GM12878 (cell line): ENCODE results near the gene SLCO2B1. TPM values are rescaled to one million over a fixed set of nuclear protein-coding genes. Genes with fewer than 3 reads are reported as not detected.

Source experiments
- ATAC-seq: fragments of 200-7000 bp; cut with Tn5 transposase; 3 replicates; pipeline ENCODE4 v1.9.1; 2020; ENCODE audit warnings: mild to moderate bottlenecking, moderate library complexity
- BruUV-seq: library from RNA; stranded (reverse); fragments of 400-500 nt; replicated peaks from 2 replicates; lab custom pipeline; 2021; lab: Mats Ljungman, UMichigan
- CTCF ChIA-PET: fragments of 300-600 bp; sonication (Branson Sonifier 250); formaldehyde crosslinking; extraction: SDS; loops from one replicate; lab custom pipeline; 2021; ENCODE audit warnings: inconsistent platforms; lab: Yijun Ruan, JAX
- POLR2A ChIA-PET: fragments of 350-600 bp; formaldehyde crosslinking; extraction: SDS; loops from one replicate; lab custom pipeline; 2021; ENCODE audit warnings: inconsistent platforms; lab: Charles Lee
- RAD21 ChIA-PET: fragments of 300-600 bp; sonication (Branson Sonifier 250); formaldehyde crosslinking; loops from one replicate; lab custom pipeline; 2023; ENCODE audit warnings: antibody characterized with exemption; ENCODE audit not compliant: unreplicated experiment; lab: Charles Lee
- SMC1A ChIA-PET: fragments of 300-600 bp; sonication (Branson Sonifier 250); formaldehyde crosslinking; loops from one replicate; lab custom pipeline; 2023; ENCODE audit not compliant: unreplicated experiment, uncharacterized antibody; lab: Charles Lee
- DNase-seq: peaks from one replicate; pipeline ENCODE4 v3.0.0-alpha.2; 2011; ENCODE audit warnings: low read depth, low spot score
- FAIRE-seq: peaks from 3 replicates; lab custom pipeline; 2011; peaks lifted over from hg19 to GRCh38; lab: Jason Lieb, UNC
- H2AFZ ChIP-seq: 2 replicates; pipeline ENCODE4 v1.6.0; 2011; ENCODE audit warnings: low read depth, low read length, control low read depth; ENCODE audit not compliant: control insufficient read depth
- H3K27ac ChIP-seq: 2 replicates; pipeline ENCODE4 v1.5.1; 2011; ENCODE audit warnings: control low read depth; ENCODE audit not compliant: control insufficient read depth, insufficient read depth
- H3K27me3 ChIP-seq, 2 experiments: replicated peaks in 1 of 2; 2 replicates each; pipeline versions ENCODE4 v1.6.0 to v1.6.1; 2011; ENCODE audit warnings: low read length in 1 of 2; ENCODE audit not compliant: control insufficient read depth in 2 of 2, insufficient read depth in 2 of 2
- H3K36me3 ChIP-seq, 2 experiments: 2 replicates each; pipeline ENCODE4 v1.5.1; 2011; ENCODE audit warnings: low read length in 1 of 2; ENCODE audit not compliant: control insufficient read depth in 2 of 2, insufficient read depth in 2 of 2
- H3K4me1 ChIP-seq: 2 replicates; pipeline ENCODE4 v1.6.1; 2011; ENCODE audit warnings: mild to moderate bottlenecking, low read length, moderate library complexity, mixed read lengths; ENCODE audit not compliant: control insufficient read depth, insufficient read depth
- H3K4me2 ChIP-seq: 2 replicates; pipeline ENCODE4 v1.6.0; 2011; ENCODE audit warnings: control low read depth; ENCODE audit not compliant: control insufficient read depth, insufficient read depth
- H3K4me3 ChIP-seq: fragments of 200-600 bp; sonication (generic); 2 replicates; pipeline ENCODE4 v1.5.1; 2016
- H3K79me2 ChIP-seq: 2 replicates; pipeline ENCODE4 v1.6.0; 2011; ENCODE audit warnings: low read length; ENCODE audit not compliant: control insufficient read depth, insufficient read depth
- H3K9ac ChIP-seq: 2 replicates; pipeline ENCODE4 v1.8.0; 2011; ENCODE audit warnings: low read length, control low read depth, mixed read lengths; ENCODE audit not compliant: control insufficient read depth, insufficient read depth
- H3K9me3 ChIP-seq: replicated peaks from 3 replicates; pipeline ENCODE4 v1.5.1; 2011; ENCODE audit warnings: mild to moderate bottlenecking, low read length; ENCODE audit not compliant: control insufficient read depth, insufficient read depth
- H4K20me1 ChIP-seq: 2 replicates; pipeline ENCODE4 v1.6.0; 2011; ENCODE audit not compliant: control insufficient read depth, insufficient read depth
- ESRRA ChIP-seq: IDR thresholded peaks from 2 replicates; pipeline ENCODE4 v1.6.1; 2012; ENCODE audit warnings: mild to moderate bottlenecking, low read length, improper control_type of control experiment
- IKZF2 ChIP-seq, 2 experiments: fragments of 450-650 bp; IDR thresholded peaks; 2 replicates each; pipeline ENCODE4 v1.6.1; 2017; ENCODE audit warnings: mild to moderate bottlenecking in 2 of 2, moderate library complexity in 2 of 2
- MXI1 ChIP-seq: fragments of 150-350 bp; IDR thresholded peaks from 2 replicates; pipeline ENCODE4 v1.6.1; 2011; ENCODE audit warnings: low read depth, mild to moderate bottlenecking, inconsistent platforms, low read length, improper control_type of control experiment
- NR2F1 ChIP-seq: fragments of 450-650 bp; conservative IDR thresholded peaks from 2 replicates; pipeline ENCODE4 v1.6.1; 2017; ENCODE audit warnings: mild to moderate bottlenecking
- PKNOX1 ChIP-seq: fragments of 450-650 bp; IDR thresholded peaks from 2 replicates; pipeline ENCODE4 v1.6.1; 2016; ENCODE audit warnings: mild to moderate bottlenecking
- PML ChIP-seq: IDR thresholded peaks from 2 replicates; pipeline ENCODE4 v1.6.1; 2012; ENCODE audit warnings: low read length, inconsistent platforms
- SMAD5 ChIP-seq: IDR thresholded peaks from 2 replicates; pipeline ENCODE4 v1.6.1; 2016; ENCODE audit warnings: antibody characterized with exemption, low read depth
- SUPT20H ChIP-seq: IDR thresholded peaks from 2 replicates; pipeline ENCODE4 v1.6.1; 2011; ENCODE audit warnings: low read depth, mild to moderate bottlenecking, low read length, moderate library complexity, borderline replicate concordance; ENCODE audit not compliant: control insufficient read depth
- ZNF592 ChIP-seq: fragments of 450-650 bp; IDR thresholded peaks from 2 replicates; pipeline ENCODE4 v1.6.1; 2017; ENCODE audit warnings: mild to moderate bottlenecking, moderate library complexity
- ZNF622 ChIP-seq: fragments of 450-650 bp; IDR thresholded peaks from 2 replicates; pipeline ENCODE4 v1.6.1; 2017; ENCODE audit warnings: mild to moderate bottlenecking, inconsistent platforms
- WGBS: methylation state at CpG from one replicate; pipeline ENCODE4 v1.1.6; 2016; ENCODE audit warnings: low lambda C conversion rate; ENCODE audit not compliant: insufficient replicate concordance, insufficient coverage; ENCODE audit errors: missing lambda C conversion rate; 5-methylcytosine and 5-hydroxymethylcytosine counted together
- in situ Hi-C: fragments of 300-500 bp; cut with MboI; formaldehyde crosslinking; loops from 9 replicates; pipeline ENCODE4 v1.14.3; 2018; ENCODE audit warnings: mixed read lengths
- intact Hi-C: fragments of 100-400 bp; cut with micrococcal nuclease; formaldehyde crosslinking; loops from one replicate; pipeline ENCODE4 v1.14.2; 2022; ENCODE audit not compliant: unreplicated experiment
- polyA plus RNA-seq, 11 experiments: library from polyadenylated mRNA; depleted of rRNA in 4 of 11; unstranded in 6 of 11; stranded (reverse) in 5 of 11; fragments of >200 nt; fragmentation: Nextera tagmentation in 4 of 11; fragmentation: Illumina TruSeq in 1 of 11; extraction: Ambion mirVana in 4 of 11; extraction: Trizol in 1 of 11; gene quantifications; 1 replicate in 1 of 11; 2 replicates in 10 of 11; pipeline versions ENCODE4 v1.2.1 to v1.2.3, GENCODE V29; 2011 to 2016; ENCODE audit warnings: inconsistent platforms in 2 of 11, missing spikeins in 2 of 11, low read depth in 1 of 11
- total RNA-seq, 4 experiments: library from RNA; depleted of rRNA in 3 of 4; stranded (reverse); fragments of >200 nt in 3 of 4; fragmentation: Illumina TruSeq in 1 of 4; extraction: Trizol in 1 of 4; gene quantifications; 2 replicates each; pipeline versions ENCODE4 v1.2.1 to v1.2.3, GENCODE V29; 2013 to 2021

The SLCO2B1 gene
- total and polyA plus RNA-seq, 10 of the 15 experiments (the other 5 are each of a cell fraction or from before 2014, with no cell fraction given) = 0.05 to 3.5 (median 0.93) TPM; not detected in 2

- no peaks in the 10 kb centered on the region for H3K36me3 ChIP-seq
- ChIA-PET CTCF (interaction anchor here (0.9 to 3.3 kb wide), 6 partner anchors 9 to 132 kb away, joined by 3 to 24 read pairs (median 5); no protein-coding TSS in a partner anchor), POLR2A (no interaction called here), RAD21 (interaction anchor here (1.3 kb wide), 1 partner anchor 14 kb away, joined by 3 read pairs; no protein-coding TSS in a partner anchor), SMC1A (no interaction called here)
- no peak for ATAC-seq
- no peak for FAIRE-seq
- intact Hi-C loops = no loop called here
- H3K4me1 ChIP-seq = no peaks in the 10 kb centered on the region
- in situ Hi-C loops = no loop called here
- H3K4me3 ChIP-seq = no peak overlapping the region
- no peaks in the 10 kb centered on the region for H3K79me2 ChIP-seq
- BruUV-seq = no TSS peak
- no peak for DNase-seq
- no peaks in the 10 kb centered on the region for H3K9me3 ChIP-seq
- H3K27ac ChIP-seq = no peak overlapping the region
- TF ChIP-seq ZNF622 (no peak), PML (no peak), IKZF2 (IDR thresholded peaks at IDR 0.05) (no peak), PKNOX1 (no peak), ZNF592 (no peak), NR2F1 (no peak), SUPT20H (no peak), MXI1 (no peak), ESRRA (no peak), SMAD5 (no peak)
- 28% methylated on average over 9 of the region's 9 CpGs for WGBS
- no peak overlapping the region for H3K9ac ChIP-seq
- no peaks in the 10 kb centered on the region for H4K20me1 ChIP-seq
- H3K4me2 ChIP-seq = no peak overlapping the region
- H2AFZ ChIP-seq = no peak overlapping the region
- H3K27me3 ChIP-seq = no peaks in the 10 kb centered on the region; a peak in 1 of 4 replicates
These were observed 4.0 kb downstream of the SLCO2B1 start for GRCh38 chr11:75154646-75155569.
